K562 (cell line): Measurements from ENCODE around the gene CHPF. TPM values are rescaled to one million over a fixed set of nuclear protein-coding genes. Genes with fewer than 3 reads are reported as not detected.

Experiments used
- BRD4 ChIP-seq: fragments of 200-600 bp; sonication (generic); IDR thresholded peaks from 2 replicates; pipeline ENCODE4 v1.6.1; 2017; ENCODE audit warnings: inconsistent platforms
- CBX2 ChIP-seq: fragments of 200-600 bp; sonication (generic); IDR thresholded peaks from one replicate; pipeline ENCODE4 v1.6.1; 2012; ENCODE audit warnings: mild to moderate bottlenecking, low read length, inconsistent platforms; ENCODE audit not compliant: insufficient read depth, poor library complexity, severe bottlenecking
- ELF4 ChIP-seq: fragments of 450-650 bp; formaldehyde crosslinking; IDR thresholded peaks from 2 replicates; pipeline ENCODE4 v1.4.0; 2022; ENCODE audit warnings: missing genetic modification characterization
- FOXJ2 ChIP-seq: fragments of 200-800 bp; sonication (Bioruptor generic); IDR thresholded peaks from 2 replicates; pipeline ENCODE4 v1.6.1; 2016; ENCODE audit warnings: missing genetic modification characterization, missing compliant biosample characterization
- HSF4 ChIP-seq: fragments of 250-450 bp; sonication (Bioruptor Pico); IDR thresholded peaks from 2 replicates; pipeline ENCODE4 v2.1.2; 2022; ENCODE audit warnings: mild to moderate bottlenecking, moderate library complexity, borderline replicate concordance
- KAT2B ChIP-seq: IDR thresholded peaks from one replicate; pipeline ENCODE4 v1.6.1; 2012; ENCODE audit warnings: low read depth, mild to moderate bottlenecking, control low read depth, inconsistent platforms, low read length, moderate library complexity
- KDM4B ChIP-seq, 2 experiments: fragments of 450-650 bp in 1 of 2; sonication (generic) in 1 of 2; IDR thresholded peaks; 2 replicates each; pipeline ENCODE4 v1.6.1; 2016 to 2017; ENCODE audit warnings: borderline replicate concordance in 2 of 2, antibody characterized with exemption in 1 of 2, low read depth in 1 of 2, mild to moderate bottlenecking in 1 of 2
- MBD2 ChIP-seq: sonication (generic); IDR thresholded peaks from 2 replicates; pipeline ENCODE4 v1.6.1; 2016; ENCODE audit warnings: low read depth, borderline replicate concordance
- PHF21A ChIP-seq: fragments of 450-650 bp; IDR thresholded peaks from 2 replicates; pipeline ENCODE4 v1.6.1; 2017; ENCODE audit warnings: low read depth, borderline replicate concordance
- SMARCA4 ChIP-seq: fragments of 450-650 bp; IDR thresholded peaks from 2 replicates; pipeline ENCODE4 v1.6.1; 2016
- SMARCC2 ChIP-seq: fragments of 450-650 bp; IDR thresholded peaks from 2 replicates; pipeline ENCODE4 v1.6.1; 2017; ENCODE audit warnings: antibody characterized with exemption, moderate library complexity, mild to moderate bottlenecking, low read depth
- SNIP1 ChIP-seq: fragments of 450-650 bp; IDR thresholded peaks from 2 replicates; pipeline ENCODE4 v1.7.1; 2017; ENCODE audit warnings: low read depth, mild to moderate bottlenecking
- TAF7 ChIP-seq: fragments of 450-650 bp; IDR thresholded peaks from 2 replicates; pipeline ENCODE4 v1.6.1; 2016; ENCODE audit warnings: missing genetic modification characterization, missing compliant biosample characterization
- ZNF134 ChIP-seq: fragments of 250-450 bp; sonication (Bioruptor Pico); conservative IDR thresholded peaks from 2 replicates; pipeline ENCODE4 v1.4.0; 2020
- ZNF695 ChIP-seq: fragments of 450-650 bp; formaldehyde crosslinking; IDR thresholded peaks from 2 replicates; pipeline ENCODE4 v1.4.0; 2020; ENCODE audit warnings: mild to moderate bottlenecking, moderate library complexity
- ZNF780A ChIP-seq: fragments of 250-450 bp; sonication (Bioruptor Pico); IDR thresholded peaks from 2 replicates; pipeline ENCODE4 v1.5.0; 2021; ENCODE audit warnings: mild to moderate bottlenecking
- polyA plus RNA-seq, 8 experiments: library from polyadenylated mRNA; depleted of rRNA in 4 of 8; stranded (reverse) in 5 of 8; unstranded in 3 of 8; fragments of >200 nt; fragmentation: Nextera tagmentation in 2 of 8; fragmentation: Illumina TruSeq in 1 of 8; extraction: Ambion mirVana in 2 of 8; extraction: Trizol in 1 of 8; gene quantifications; 2 replicates each; pipeline versions ENCODE4 v1.2.1 to v1.2.3, GENCODE V29; 2011 to 2014; ENCODE audit warnings: inconsistent platforms in 1 of 8, missing spikeins in 1 of 8
- total RNA-seq, 7 experiments: library from RNA; depleted of rRNA in 6 of 7; stranded (reverse); fragments of >200 nt in 6 of 7; fragmentation: Illumina TruSeq in 2 of 7; extraction: Trizol in 2 of 7; gene quantifications; 2 replicates each; pipeline versions ENCODE4 v1.2.1 to v1.2.3, GENCODE V29; 2011 to 2021; ENCODE audit warnings: low replicate concordance in 1 of 7
- TF ChIP-seq, protein P1 (sequence below): fragments of 450-650 bp; IDR thresholded peaks from 2 replicates; pipeline ENCODE4 v1.6.1; 2016; ENCODE audit warnings: low read depth
- TF ChIP-seq, protein P2 (sequence below): fragments of 450-650 bp; formaldehyde crosslinking; IDR thresholded peaks from 2 replicates; pipeline ENCODE4 v1.4.0; 2022; ENCODE audit warnings: mild to moderate bottlenecking, moderate library complexity
- TF ChIP-seq, protein P3 (sequence below): fragments of 250-450 bp; sonication (Bioruptor Pico); IDR thresholded peaks from 2 replicates; pipeline ENCODE4 v1.5.1; 2021; ENCODE audit warnings: mild to moderate bottlenecking

CHPF gene
- total and polyA plus RNA-seq, 9 of the 15 experiments (the other 6 are each of a cell fraction or from before 2014, with no cell fraction given) = 0.15 to 57.2 (median 7.9) TPM

DNA sequence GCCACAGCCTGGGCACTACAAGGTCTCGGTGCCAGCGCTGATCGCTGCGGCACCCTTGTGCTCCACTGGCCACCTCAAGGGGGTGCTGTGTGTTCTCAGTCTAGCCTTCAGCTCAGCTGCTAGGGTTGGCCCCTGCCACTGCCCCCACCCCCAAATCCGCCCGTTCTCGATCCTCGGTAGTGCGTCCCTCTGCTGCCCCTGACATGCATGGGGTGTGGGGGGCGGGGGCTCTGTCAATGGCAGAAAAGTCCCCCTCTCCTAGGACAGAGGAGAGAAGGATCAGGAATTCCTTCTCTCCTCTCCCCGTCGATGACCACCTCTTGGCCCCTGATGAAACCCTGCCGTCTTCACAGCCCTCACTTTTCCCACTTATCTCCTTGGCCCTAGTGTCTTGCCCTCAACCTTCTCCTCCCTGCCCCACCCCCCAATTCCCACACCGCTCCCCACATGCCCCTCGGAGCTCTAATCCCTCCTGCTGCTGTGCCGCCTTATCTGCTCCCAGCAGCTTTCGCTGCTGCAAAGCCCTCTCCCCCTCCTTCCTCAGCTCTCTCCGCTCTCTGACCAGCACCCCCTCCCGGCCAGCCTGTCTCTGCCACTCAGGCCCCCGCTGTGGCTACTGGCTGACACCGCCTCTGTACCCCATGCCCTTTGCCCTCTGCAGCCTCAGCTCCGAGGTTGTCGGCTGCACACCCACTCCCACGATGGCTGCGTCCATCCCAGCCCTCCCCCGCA lies 33.7 kb downstream of the CHPF start (continued):
- TF ChIP-seq, protein P1, sequence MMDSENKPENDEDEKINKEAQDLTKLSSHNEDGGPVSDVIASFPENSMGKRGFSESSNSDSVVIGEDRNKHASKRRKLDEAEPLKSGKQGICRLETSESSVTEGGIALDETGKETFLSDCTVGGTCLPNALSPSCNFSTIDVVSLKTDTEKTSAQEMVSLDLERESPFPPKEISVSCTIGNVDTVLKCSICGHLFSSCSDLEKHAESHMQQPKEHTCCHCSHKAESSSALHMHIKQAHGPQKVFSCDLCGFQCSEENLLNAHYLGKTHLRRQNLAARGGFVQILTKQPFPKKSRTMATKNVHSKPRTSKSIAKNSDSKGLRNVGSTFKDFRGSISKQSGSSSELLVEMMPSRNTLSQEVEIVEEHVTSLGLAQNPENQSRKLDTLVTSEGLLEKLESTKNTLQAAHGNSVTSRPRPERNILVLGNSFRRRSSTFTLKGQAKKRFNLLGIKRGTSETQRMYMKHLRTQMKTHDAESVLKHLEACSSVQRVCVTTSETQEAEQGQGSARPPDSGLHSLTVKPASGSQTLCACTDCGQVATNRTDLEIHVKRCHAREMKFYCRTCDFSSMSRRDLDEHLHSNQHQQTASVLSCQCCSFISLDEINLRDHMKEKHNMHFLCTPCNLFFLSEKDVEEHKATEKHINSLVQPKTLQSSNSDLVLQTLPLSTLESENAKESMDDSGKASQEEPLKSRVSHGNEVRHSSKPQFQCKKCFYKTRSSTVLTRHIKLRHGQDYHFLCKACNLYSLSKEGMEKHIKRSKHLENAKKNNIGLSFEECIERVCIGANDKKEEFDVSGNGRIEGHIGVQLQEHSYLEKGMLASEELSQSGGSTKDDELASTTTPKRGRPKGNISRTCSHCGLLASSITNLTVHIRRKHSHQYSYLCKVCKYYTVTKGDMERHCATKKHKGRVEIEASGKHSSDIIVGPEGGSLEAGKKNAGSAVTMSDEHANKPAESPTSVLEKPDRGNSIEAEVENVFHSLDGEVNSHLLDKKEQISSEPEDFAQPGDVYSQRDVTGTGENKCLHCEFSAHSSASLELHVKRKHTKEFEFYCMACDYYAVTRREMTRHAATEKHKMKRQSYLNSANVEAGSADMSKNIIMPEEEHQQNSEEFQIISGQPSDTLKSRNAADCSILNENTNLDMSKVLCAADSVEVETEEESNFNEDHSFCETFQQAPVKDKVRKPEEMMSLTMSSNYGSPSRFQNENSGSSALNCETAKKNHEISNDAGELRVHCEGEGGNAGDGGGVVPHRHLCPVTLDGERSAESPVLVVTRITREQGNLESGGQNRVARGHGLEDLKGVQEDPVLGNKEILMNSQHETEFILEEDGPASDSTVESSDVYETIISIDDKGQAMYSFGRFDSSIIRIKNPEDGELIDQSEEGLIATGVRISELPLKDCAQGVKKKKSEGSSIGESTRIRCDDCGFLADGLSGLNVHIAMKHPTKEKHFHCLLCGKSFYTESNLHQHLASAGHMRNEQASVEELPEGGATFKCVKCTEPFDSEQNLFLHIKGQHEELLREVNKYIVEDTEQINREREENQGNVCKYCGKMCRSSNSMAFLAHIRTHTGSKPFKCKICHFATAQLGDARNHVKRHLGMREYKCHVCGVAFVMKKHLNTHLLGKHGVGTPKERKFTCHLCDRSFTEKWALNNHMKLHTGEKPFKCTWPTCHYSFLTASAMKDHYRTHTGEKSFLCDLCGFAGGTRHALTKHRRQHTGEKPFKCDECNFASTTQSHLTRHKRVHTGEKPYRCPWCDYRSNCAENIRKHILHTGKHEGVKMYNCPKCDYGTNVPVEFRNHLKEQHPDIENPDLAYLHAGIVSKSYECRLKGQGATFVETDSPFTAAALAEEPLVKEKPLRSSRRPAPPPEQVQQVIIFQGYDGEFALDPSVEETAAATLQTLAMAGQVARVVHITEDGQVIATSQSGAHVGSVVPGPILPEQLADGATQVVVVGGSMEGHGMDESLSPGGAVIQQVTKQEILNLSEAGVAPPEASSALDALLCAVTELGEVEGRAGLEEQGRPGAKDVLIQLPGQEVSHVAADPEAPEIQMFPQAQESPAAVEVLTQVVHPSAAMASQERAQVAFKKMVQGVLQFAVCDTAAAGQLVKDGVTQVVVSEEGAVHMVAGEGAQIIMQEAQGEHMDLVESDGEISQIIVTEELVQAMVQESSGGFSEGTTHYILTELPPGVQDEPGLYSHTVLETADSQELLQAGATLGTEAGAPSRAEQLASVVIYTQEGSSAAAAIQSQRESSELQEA = no peak
- TF ChIP-seq TAF7 (tag) (no peak), HSF4 (CRISPR knock-in tag) (no peak), CBX2 (no peak), BRD4 (no peak), ZNF134 (CRISPR knock-in tag) (no peak), FOXJ2 (tag) (no peak), SMARCA4 (peak; percentile 96), SNIP1 (no peak), SMARCC2 (peak; percentile 82), KAT2B (no peak), MBD2 (peak; percentile 74), KDM4B (IDR thresholded peaks at IDR 0.05; ENCODE audit: borderline replicate concordance in 2 of 2, low read depth in 1 of 2) (peak in 1 of 2 experiments; percentile 83; a peak in 2 of 4 replicates), PHF21A (peak; percentile 85; the same call in 1 of the 2 replicates), ZNF780A (CRISPR knock-in tag) (no peak), ZNF695 (CRISPR knock-in tag) (no peak), ELF4 (CRISPR knock-in tag) (peak; percentile 74; the same call in 1 of the 2 replicates)
- TF ChIP-seq, protein P2, sequence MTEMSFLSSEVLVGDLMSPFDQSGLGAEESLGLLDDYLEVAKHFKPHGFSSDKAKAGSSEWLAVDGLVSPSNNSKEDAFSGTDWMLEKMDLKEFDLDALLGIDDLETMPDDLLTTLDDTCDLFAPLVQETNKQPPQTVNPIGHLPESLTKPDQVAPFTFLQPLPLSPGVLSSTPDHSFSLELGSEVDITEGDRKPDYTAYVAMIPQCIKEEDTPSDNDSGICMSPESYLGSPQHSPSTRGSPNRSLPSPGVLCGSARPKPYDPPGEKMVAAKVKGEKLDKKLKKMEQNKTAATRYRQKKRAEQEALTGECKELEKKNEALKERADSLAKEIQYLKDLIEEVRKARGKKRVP (CRISPR knock-in tag) = no peak
- TF ChIP-seq, protein P3, sequence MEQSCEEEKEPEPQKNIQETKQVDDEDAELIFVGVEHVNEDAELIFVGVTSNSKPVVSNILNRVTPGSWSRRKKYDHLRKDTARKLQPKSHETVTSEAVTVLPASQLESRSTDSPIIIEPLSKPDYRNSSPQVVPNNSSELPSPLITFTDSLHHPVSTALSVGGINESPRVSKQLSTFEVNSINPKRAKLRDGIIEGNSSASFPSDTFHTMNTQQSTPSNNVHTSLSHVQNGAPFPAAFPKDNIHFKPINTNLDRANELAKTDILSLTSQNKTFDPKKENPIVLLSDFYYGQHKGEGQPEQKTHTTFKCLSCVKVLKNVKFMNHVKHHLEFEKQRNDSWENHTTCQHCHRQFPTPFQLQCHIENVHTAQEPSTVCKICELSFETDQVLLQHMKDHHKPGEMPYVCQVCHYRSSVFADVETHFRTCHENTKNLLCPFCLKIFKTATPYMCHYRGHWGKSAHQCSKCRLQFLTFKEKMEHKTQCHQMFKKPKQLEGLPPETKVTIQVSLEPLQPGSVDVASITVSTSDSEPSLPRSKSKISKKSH (CRISPR knock-in tag) = no peak
